Adrenal gland (tissue), 12 donors: ENCODE measurements around the gene ZDHHC5. TPM values are rescaled to one million over a fixed set of nuclear protein-coding genes. Genes with fewer than 3 reads are reported as not detected.
A peak's percentile ranks its signal among the peaks of the same experiment; 100 is the strongest.

Experiments used
- DNase-seq, 7 donors: peaks; one replicate each; pipeline ENCODE4 v3.0.0-alpha.2; 2019 to 2020
- H3K27ac ChIP-seq, 5 donors: fragments of 200-600 bp; sonication (generic) in 4 of 5; 1 replicate in 3 of 5; 2 replicates in 2 of 5; pipeline versions ENCODE4 v1.5.1 to v1.8.0; 2016 to 2020; ENCODE audit warnings: mild to moderate bottlenecking in 1 of 5
- H3K27me3 ChIP-seq: fragments of 200-600 bp; 2 replicates; pipeline ENCODE4 v1.8.0; 2021
- H3K36me3 ChIP-seq, 2 donors: fragments of 200-600 bp; replicated peaks in 1 of 2; 1 replicate in 1 of 2; 2 replicates in 1 of 2; pipeline versions ENCODE4 v1.5.1 to v1.8.0; 2018 to 2022
- H3K4me1 ChIP-seq, 2 donors: fragments of 200-600 bp; replicated peaks in 1 of 2; 1 replicate in 1 of 2; 2 replicates in 1 of 2; pipeline versions ENCODE4 v1.5.1 to v1.8.0; 2018 to 2021
- H3K4me3 ChIP-seq, 4 donors: fragments of 200-600 bp; sonication (generic) in 3 of 4; one replicate each; pipeline ENCODE4 v1.5.1; 2016 to 2018
- H3K9me3 ChIP-seq, 3 donors: fragments of 200-600 bp; sonication (generic) in 1 of 3; replicated peaks in 1 of 3; 1 replicate in 2 of 3; 2 replicates in 1 of 3; pipeline versions ENCODE4 v1.5.1 to v1.8.0; 2016 to 2021
- CTCF ChIP-seq, 6 experiments: fragments of 450-650 bp in 4 of 6; fragments of 200-600 bp in 2 of 6; sonication (generic) in 1 of 6; IDR thresholded peaks; 1 replicate in 5 of 6; 2 replicates in 1 of 6; pipeline versions ENCODE4 v1.5.1 to v1.8.0; 2016 to 2021; ENCODE audit warnings: antibody characterized with exemption in 6 of 6, mild to moderate bottlenecking in 2 of 6, moderate library complexity in 1 of 6
- POLR2A ChIP-seq, 2 donors: fragments of 450-650 bp; IDR thresholded peaks; one replicate each; pipeline ENCODE4 v1.6.1; 2017; ENCODE audit warnings: antibody characterized with exemption in 2 of 2, mild to moderate bottlenecking in 2 of 2, moderate library complexity in 1 of 2
- WGBS, 4 donors: extraction: QIAGEN DNeasy Blood & Tissue Kit in 2 of 4; methylation state at CpG; one replicate each; pipeline versions ENCODE4 v1.1.5 to v1.1.7; 2013 to 2017; 5-methylcytosine and 5-hydroxymethylcytosine counted together
- intact Hi-C, 2 donors: fragments of 100-400 bp; cut with DNase I; formaldehyde crosslinking; loops; one replicate each; pipeline versions ENCODE4 v1.14.1 to v1.15.0; 2022 to 2023
- microRNA counts, 2 donors: library from miRNA; unstranded; fragments of <30 nt; microRNA quantifications; one replicate each; lab custom pipeline; 2016
- microRNA-seq, 3 donors: library from miRNA; unstranded; fragments of <30 nt; microRNA quantifications; one replicate each; pipeline ENCODE4, GENCODE V29; 2017 to 2020
- polyA plus RNA-seq, 3 donors: library from polyadenylated mRNA; stranded (reverse); fragments of 200-250 nt in 2 of 3; fragments of 350-450 nt in 1 of 3; fragmentation: Illumina TruSeq in 1 of 3; extraction: RNeasy Lipid Tissue Mini Kit (QIAGEN cat#74804) in 1 of 3; gene quantifications; one replicate each; pipeline ENCODE4 v1.2.3, GENCODE V29; 2013 to 2014
- small RNA-seq, 2 donors: library from RNA; depleted of rRNA; stranded (forward); fragments of <200 nt; gene quantifications; one replicate each; pipeline ENCODE3, GENCODE V24; 2016
- total RNA-seq, 9 donors: library from RNA; depleted of rRNA in 4 of 9; stranded (reverse); fragments of >200 nt in 4 of 9; fragments of 120-200 nt in 1 of 9; fragmentation: NEBNext Ultra II Directional in 1 of 9; extraction: Animal tissue kit (Norgen Biotek cat#: 25700) in 1 of 9; gene quantifications; one replicate each; pipeline versions ENCODE4 v1.1.0 to v1.2.4, GENCODE V29; 2013 to 2023
- donor health status: healthy with polysubstance abuse.
- donor health status: Bipolar disorder and iron deficiency.
- donor health status: DM: yes; HTN: yes; CAD: no.
- donor health status: DM: no; HTN: no; CAD: no.
- donor health status: DM: no; HTN: no; CAD: no.
- donor health status: DM: yes; HTN: yes; CAD: no.

Gene ZDHHC5
- total and polyA plus RNA-seq, 12 donors: 22.6 to 111 (median 46.3) TPM

GRCh38 chr11:57742087-57742452 is 74.2 kb downstream of the ZDHHC5 start:
- peaks cover 11 to 18% of the 10 kb centered on the region in 2 donors for H3K4me1 ChIP-seq
- peaks cover 0 to 55% of the 10 kb centered on the region in 2 donors for H3K36me3 ChIP-seq
- H3K9me3 ChIP-seq: no peaks in the 10 kb centered on the region
- intact Hi-C loops: no loop called here
- peak overlapping the region in 3 of 4 donors; percentile 56 to 98 (median 91) for H3K4me3 ChIP-seq
- TF ChIP-seq CTCF (IDR thresholded peaks at IDR 0.05) (no peak), POLR2A (IDR thresholded peaks at IDR 0.05) (no peak)
- peak overlapping the region; percentile 79 to 98 (median 90) for H3K27ac ChIP-seq
- 3 to 5% (median 4%) methylated on average over 10 of the region's 10 CpGs for WGBS, 4 donors
- no peak for DNase-seq
- H3K27me3 ChIP-seq: no peaks in the 10 kb centered on the region

- no peak for DNase-seq
- WGBS, 4 donors: 67 to 80% (median 77%) methylated on average over 2 of the region's 2 CpGs
- Histone ChIP-seq H3K27me3 (no peaks in the 10 kb centered on the region), H3K27ac (no peak overlapping the region), H3K4me1 (peaks cover 11 to 18% of the 10 kb centered on the region in 2 donors), H3K36me3 (peaks cover 0 to 36% of the 10 kb centered on the region in 2 donors), H3K4me3 (no peak overlapping the region), H3K9me3 (no peaks in the 10 kb centered on the region)
- intact Hi-C loops: no loop called here
- no peak for TF ChIP-seq POLR2A (IDR thresholded peaks at IDR 0.05)
- TF ChIP-seq CTCF (IDR thresholded peaks at IDR 0.05): no peak
Measured at GRCh38 chr11:57744357-57744756, 76.4 kb downstream of the ZDHHC5 start.

- Histone ChIP-seq H3K4me1 (peaks cover 11 to 18% of the 10 kb centered on the region in 2 donors), H3K27me3 (no peaks in the 10 kb centered on the region), H3K9me3 (no peaks in the 10 kb centered on the region), H3K36me3 (peaks cover 0 to 32% of the 10 kb centered on the region in 2 donors), H3K4me3 (no peak overlapping the region), H3K27ac (no peak overlapping the region)
- TF ChIP-seq POLR2A (IDR thresholded peaks at IDR 0.05) (no peak), CTCF (IDR thresholded peaks at IDR 0.05) (no peak)
- 92 to 98% (median 96%) methylated on average over 5 of the region's 5 CpGs for WGBS, 4 donors
- no peak for DNase-seq
- intact Hi-C loops: loop anchor here in 1 of 2 donors (5.0 kb wide), 1 partner anchor 52 kb away; no protein-coding TSS in a partner anchor
Measured at GRCh38 chr11:57745206-57745605, 77.3 kb downstream of the ZDHHC5 start.

GRCh38 chr11:57746920-57747319 is 79.0 kb downstream of the ZDHHC5 start:
- peaks cover 0 to 32% of the 10 kb centered on the region in 2 donors for H3K36me3 ChIP-seq
- intact Hi-C loops: loop anchor here in 1 of 2 donors (5.0 kb wide), 1 partner anchor 50 kb away; no protein-coding TSS in a partner anchor
- no peak overlapping the region for H3K4me3 ChIP-seq
- no peaks in the 10 kb centered on the region for H3K9me3 ChIP-seq
- H3K27me3 ChIP-seq: no peaks in the 10 kb centered on the region
- TF ChIP-seq CTCF (IDR thresholded peaks at IDR 0.05): no peak
- TF ChIP-seq POLR2A (IDR thresholded peaks at IDR 0.05): no peak
- peaks cover 8 to 19% of the 10 kb centered on the region in 2 donors for H3K4me1 ChIP-seq
- no peak for DNase-seq
- 93 to 97% (median 96%) methylated on average over 1 of the region's 1 CpG for WGBS, 4 donors
- no peak overlapping the region for H3K27ac ChIP-seq

MicroRNA genes within 50 kb of the gene (microRNA counts, 767-probe panel; counts per million panel counts)
- 6,020 to 6,994 counts per million in 2 donors for microRNA hsa-miR-130a-3p (lab: Ali Mortazavi, UCI)

Small RNA genes within 50 kb of the gene (microRNA-seq; reads per million reads assigned to microRNA genes)
- 3,263 to 10,879 (median 8,900) reads per million in 3 donors for gene MIR130A

Small RNA genes within 50 kb of the gene (small RNA-seq; reads per million reads assigned to genes)
- 293 to 471 reads per million in 2 donors for gene MIR130A
- gene TMX2-CTNND1: 0 reads per million in 2 donors

Other genes with a start within 250 kb of the ZDHHC5 start
- 10 to 100 TPM; 14.0 to 72.7 (median 31.4) TPM for gene SLC43A3, start 241.0 kb upstream of the ZDHHC5 start, total RNA-seq
- gene SLC43A3, start 241.0 kb upstream of the ZDHHC5 start, polyA plus RNA-seq: 10 to 100 TPM; 20.7 to 36.1 (median 23.2) TPM
- gene RTN4RL2, start 207.6 kb upstream of the ZDHHC5 start, total RNA-seq: 1 to 10 TPM in 3 of 9 donors, under 1 TPM in 4, not detected in 2; 0.24 to 2.1 (median 0.71) TPM
- 1 to 10 TPM in 1 of 3 donors, under 1 TPM in 1, not detected in 1; 0.56 to 1.0 TPM for gene RTN4RL2, start 207.6 kb upstream of the ZDHHC5 start, polyA plus RNA-seq
- gene SLC43A1, start 152.4 kb upstream of the ZDHHC5 start, total RNA-seq: 10 to 100 TPM in 7 of 9 donors, 1 to 10 TPM in 2; 4.2 to 32.3 (median 25.1) TPM
- 10 to 100 TPM in 2 of 3 donors, 1 to 10 TPM in 1; 3.8 to 24.8 (median 14.8) TPM for gene SLC43A1, start 152.4 kb upstream of the ZDHHC5 start, polyA plus RNA-seq
- gene TIMM10, start 137.4 kb upstream of the ZDHHC5 start, total RNA-seq: 10 to 100 TPM; 35.6 to 89.0 (median 54.0) TPM
- 10 to 100 TPM; 23.9 to 72.5 (median 48.8) TPM for gene TIMM10, start 137.4 kb upstream of the ZDHHC5 start, polyA plus RNA-seq
- gene SMTNL1, start 130.5 kb upstream of the ZDHHC5 start, total RNA-seq: under 1 TPM in 1 of 9 donors, not detected in 8; 0.30 TPM
- gene SMTNL1, start 130.5 kb upstream of the ZDHHC5 start, polyA plus RNA-seq: not detected
- gene UBE2L6, start 100.4 kb upstream of the ZDHHC5 start, total RNA-seq: 100 to 1,000 TPM in 2 of 9 donors, 10 to 100 TPM in 7; 34.4 to 108 (median 82.8) TPM
- 10 to 100 TPM; 38.0 to 89.4 (median 38.2) TPM for gene UBE2L6, start 100.4 kb upstream of the ZDHHC5 start, polyA plus RNA-seq
- 100 to 1,000 TPM in 7 of 9 donors, 10 to 100 TPM in 1, 1 to 10 TPM in 1; 7.0 to 423 (median 140) TPM for gene SERPING1, start 70.4 kb upstream of the ZDHHC5 start, total RNA-seq
- gene SERPING1, start 70.4 kb upstream of the ZDHHC5 start, polyA plus RNA-seq: 100 to 1,000 TPM; 157 to 353 (median 220) TPM
- 1 to 10 TPM in 6 of 9 donors, under 1 TPM in 3; 0.18 to 4.4 (median 1.7) TPM for gene YPEL4, start 18.2 kb upstream of the ZDHHC5 start, total RNA-seq
- 10 to 100 TPM in 1 of 3 donors, 1 to 10 TPM in 2; 1.6 to 15.7 (median 5.2) TPM for gene YPEL4, start 18.2 kb upstream of the ZDHHC5 start, polyA plus RNA-seq
- 10 to 100 TPM in 8 of 9 donors, 1 to 10 TPM in 1; 6.8 to 21.1 (median 12.2) TPM for gene CLP1, start 10.4 kb upstream of the ZDHHC5 start, total RNA-seq
- gene CLP1, start 10.4 kb upstream of the ZDHHC5 start, polyA plus RNA-seq: 10 to 100 TPM in 1 of 3 donors, 1 to 10 TPM in 2; 5.5 to 10.3 (median 6.5) TPM
- gene MED19, start 44.1 kb downstream of the ZDHHC5 start, total RNA-seq: 10 to 100 TPM; 16.6 to 33.3 (median 22.6) TPM
- 10 to 100 TPM; 13.7 to 35.7 (median 13.7) TPM for gene MED19, start 44.1 kb downstream of the ZDHHC5 start, polyA plus RNA-seq
- 100 to 1,000 TPM in 2 of 9 donors, 10 to 100 TPM in 7; 63.0 to 180 (median 93.0) TPM for gene TMX2, start 44.5 kb downstream of the ZDHHC5 start, total RNA-seq
- gene TMX2, start 44.5 kb downstream of the ZDHHC5 start, polyA plus RNA-seq: 100 to 1,000 TPM in 1 of 3 donors, 10 to 100 TPM in 2; 47.0 to 210 (median 57.4) TPM
- gene SELENOH, start 73.4 kb downstream of the ZDHHC5 start, total RNA-seq: 100 to 1,000 TPM; 145 to 327 (median 239) TPM
- gene SELENOH, start 73.4 kb downstream of the ZDHHC5 start, polyA plus RNA-seq: 100 to 1,000 TPM in 2 of 3 donors, 10 to 100 TPM in 1; 33.8 to 150 (median 131) TPM
- not detected for gene BTBD18, start 83.7 kb downstream of the ZDHHC5 start, total RNA-seq
- gene BTBD18, start 83.7 kb downstream of the ZDHHC5 start, polyA plus RNA-seq: not detected
- gene CTNND1, start 93.7 kb downstream of the ZDHHC5 start, total RNA-seq: 100 to 1,000 TPM in 8 of 9 donors, 10 to 100 TPM in 1; 90.8 to 152 (median 109) TPM
- gene CTNND1, start 93.7 kb downstream of the ZDHHC5 start, polyA plus RNA-seq: 10 to 100 TPM; 26.3 to 80.2 (median 31.2) TPM